Right lobe of liver (tissue), 4 donors: Measurements from ENCODE around the gene PCSK4.

ENCODE experiments used
- POLR2A ChIP-seq: fragments of 450-650 bp; IDR thresholded peaks from one replicate; pipeline ENCODE4 v1.6.1; 2017; ENCODE audit warnings: antibody characterized with exemption, mild to moderate bottlenecking
- TF ChIP-seq, protein P1 (sequence below), 4 donors: fragments of 200-600 bp in 3 of 4; fragments of 450-650 bp in 1 of 4; IDR thresholded peaks; one replicate each; pipeline versions ENCODE4 v1.5.1 to v1.8.0; 2016 to 2022; ENCODE audit warnings: antibody characterized with exemption in 4 of 4, mild to moderate bottlenecking in 2 of 4
- donor health status: DM: no; HTN: no; CAD: no.
- donor health status: DM: no; HTN: no; CAD: no.
- donor health status: DM: no; HTN: yes; CAD: no.

DNA sequence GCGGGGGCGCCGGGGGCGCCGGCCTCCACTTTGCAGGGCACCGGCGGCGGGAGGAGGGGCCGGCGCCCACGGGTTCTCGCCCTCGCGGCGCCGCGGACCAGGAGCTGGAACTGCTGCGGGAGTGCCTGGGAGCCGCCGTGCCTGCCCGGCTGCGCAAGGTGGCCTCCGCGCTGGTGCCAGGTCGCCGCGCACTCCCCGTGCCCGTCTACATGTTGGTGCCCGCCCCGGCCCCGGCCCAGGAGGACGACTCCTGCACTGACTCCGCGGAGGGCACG lies 23.0 kb downstream of the PCSK4 start:
- TF ChIP-seq, protein P1, sequence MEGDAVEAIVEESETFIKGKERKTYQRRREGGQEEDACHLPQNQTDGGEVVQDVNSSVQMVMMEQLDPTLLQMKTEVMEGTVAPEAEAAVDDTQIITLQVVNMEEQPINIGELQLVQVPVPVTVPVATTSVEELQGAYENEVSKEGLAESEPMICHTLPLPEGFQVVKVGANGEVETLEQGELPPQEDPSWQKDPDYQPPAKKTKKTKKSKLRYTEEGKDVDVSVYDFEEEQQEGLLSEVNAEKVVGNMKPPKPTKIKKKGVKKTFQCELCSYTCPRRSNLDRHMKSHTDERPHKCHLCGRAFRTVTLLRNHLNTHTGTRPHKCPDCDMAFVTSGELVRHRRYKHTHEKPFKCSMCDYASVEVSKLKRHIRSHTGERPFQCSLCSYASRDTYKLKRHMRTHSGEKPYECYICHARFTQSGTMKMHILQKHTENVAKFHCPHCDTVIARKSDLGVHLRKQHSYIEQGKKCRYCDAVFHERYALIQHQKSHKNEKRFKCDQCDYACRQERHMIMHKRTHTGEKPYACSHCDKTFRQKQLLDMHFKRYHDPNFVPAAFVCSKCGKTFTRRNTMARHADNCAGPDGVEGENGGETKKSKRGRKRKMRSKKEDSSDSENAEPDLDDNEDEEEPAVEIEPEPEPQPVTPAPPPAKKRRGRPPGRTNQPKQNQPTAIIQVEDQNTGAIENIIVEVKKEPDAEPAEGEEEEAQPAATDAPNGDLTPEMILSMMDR (IDR thresholded peaks at IDR 0.05), result no peak
- no peak for TF ChIP-seq POLR2A
